Activated naive CD8-positive, alpha-beta T cell treated with anti-CD3 and anti-CD28 coated beads, Interleukin-2, amount 50 U/mL, for 16 hours (primary cell): ENCODE measurements around the gene DNAJC7.
"Not testable (repeated sequence)": the region's sequence is repeated elsewhere in the genome, so short reads cannot be mapped to it uniquely, and the experiment has no call there.

ENCODE experiments used
- DNase-seq: peaks from one replicate; pipeline ENCODE4 v3.0.0-alpha.2; 2020; ENCODE audit warnings: low read depth, low spot score

The DNAJC7 gene

DNA sequence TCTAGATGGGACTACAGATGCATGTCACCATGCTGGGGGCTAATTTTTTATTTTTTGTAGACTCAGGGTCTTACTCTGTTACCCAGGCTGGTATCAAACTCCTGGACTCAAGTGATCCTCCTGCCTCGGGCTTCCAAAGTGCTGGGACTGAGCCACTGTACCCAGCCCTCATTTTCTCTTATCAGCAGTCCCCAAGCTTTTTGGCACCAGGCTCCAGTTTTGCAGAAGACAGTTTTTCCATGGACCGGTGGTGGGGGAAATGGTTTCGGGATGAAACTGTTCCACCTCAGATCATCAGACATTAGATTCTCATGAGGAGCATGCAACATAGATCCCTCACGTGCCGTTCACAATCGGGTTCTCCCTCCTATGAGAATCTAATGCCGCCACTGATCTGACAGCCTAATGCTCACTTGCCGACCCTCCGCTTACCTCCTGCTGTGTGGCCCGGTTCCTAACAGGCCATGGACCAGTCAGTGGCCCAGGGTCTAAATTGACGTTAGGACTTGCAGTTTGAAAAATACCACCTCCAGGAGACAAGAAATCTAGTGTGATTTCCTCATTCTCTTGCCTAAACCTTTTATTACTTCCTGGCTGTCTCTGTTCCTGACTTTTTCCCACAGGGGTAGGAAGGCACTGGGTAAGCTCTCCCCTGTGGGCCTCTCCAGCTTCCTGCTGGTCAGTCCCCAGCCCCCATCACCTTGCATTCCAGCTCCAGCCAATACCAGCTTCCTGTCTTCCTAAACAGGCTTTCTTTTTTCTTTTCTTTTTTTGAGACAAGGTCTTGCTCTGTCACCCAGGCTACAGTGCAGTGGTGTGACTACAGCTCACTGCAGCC, 60.0 kb downstream of the DNAJC7 start:
- DNase-seq: no peak

DNA sequence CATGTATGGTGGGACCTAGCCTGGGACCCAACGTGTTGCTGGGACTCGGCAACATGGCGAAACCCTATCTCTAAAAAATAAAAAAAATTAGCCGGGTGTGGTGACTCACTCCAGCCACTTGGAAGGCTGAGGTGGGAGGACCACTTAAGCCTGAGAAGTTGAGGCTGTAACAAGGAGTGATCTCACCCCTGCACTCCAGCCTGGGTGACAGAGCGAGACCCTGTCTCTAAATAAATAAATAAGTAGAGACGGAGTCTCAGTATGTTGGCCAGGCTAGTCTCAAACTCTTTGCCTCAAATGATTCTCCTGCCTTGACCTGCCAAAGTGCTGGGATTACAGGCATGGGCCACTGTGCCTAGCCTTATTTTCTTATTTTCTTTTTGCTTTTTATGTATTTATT, 60.7 kb downstream of the DNAJC7 start:
- DNase-seq: no peak

DNA sequence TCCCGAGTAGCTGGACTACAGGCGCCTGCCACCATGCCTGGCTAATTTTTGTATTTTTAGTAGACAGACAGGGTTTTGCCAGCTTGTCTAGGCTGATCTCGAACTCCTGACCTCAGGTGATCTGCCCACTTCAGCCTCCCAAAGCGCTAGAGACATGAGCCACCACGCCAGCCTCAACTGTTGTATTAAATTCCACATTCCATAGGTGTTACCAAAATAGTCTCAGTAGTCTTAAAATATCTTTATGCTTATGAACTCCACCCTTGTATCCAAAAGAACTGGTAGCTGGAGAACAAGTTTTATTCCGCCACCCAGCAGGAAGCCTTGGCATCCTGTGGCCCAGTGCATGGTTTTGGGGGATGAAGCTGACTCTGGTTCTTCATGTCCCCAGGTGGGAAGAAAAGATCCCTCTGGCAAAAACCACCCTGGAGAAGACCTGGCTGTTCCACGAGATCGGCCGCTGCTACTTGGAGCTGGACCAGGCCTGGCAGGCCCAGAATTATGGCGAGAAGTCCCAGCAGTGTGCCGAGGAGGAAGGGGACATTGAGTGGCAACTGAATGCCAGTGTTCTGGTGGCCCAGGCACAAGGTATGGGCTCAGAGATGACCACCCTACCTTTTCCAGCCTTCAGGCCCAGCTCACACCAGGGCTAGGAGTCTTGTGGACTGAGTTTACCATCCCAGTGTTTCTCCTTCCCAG, 68.3 kb downstream of the DNAJC7 start:
- no peak for DNase-seq

DNA sequence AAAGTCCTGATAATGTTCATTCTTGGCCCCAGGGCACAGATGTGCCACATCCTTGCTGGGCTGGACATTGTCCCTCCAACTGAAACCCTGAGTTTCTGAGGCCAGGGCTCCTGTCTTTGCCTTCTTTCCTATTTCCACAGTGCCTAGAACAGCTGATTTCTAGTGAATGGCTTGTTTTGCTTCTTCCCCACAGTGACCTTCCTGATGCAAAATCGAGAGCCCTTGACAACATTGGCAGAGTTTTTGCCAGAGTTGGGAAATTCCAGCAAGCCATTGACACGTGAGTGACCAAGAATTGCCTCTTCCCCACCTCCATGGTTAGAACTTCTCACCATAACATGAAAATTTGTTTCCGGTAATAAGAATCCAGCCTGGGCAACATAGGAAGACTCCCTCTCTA, 72.3 kb downstream of the DNAJC7 start:
- no peak for DNase-seq

DNA sequence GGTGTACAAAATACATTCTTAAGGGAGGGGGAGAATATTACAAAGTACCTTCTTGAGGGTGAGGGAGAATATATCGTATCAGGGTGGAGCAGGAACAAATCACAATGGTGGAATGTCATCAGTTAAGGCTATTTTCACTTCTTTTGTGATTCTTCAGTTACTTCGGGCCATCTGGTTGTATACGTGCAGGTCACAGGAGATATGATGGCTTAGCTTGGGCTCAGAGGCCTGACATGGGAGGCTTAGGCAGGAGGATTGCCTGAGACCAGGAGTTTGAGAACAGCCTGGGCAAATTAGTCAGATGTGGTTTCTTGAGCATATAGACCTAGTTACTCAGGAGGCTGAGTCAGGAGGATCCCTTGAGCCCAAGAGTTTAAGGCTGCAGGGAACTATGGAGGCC, 73.7 kb downstream of the DNAJC7 start:
- DNase-seq: no peak

DNA sequence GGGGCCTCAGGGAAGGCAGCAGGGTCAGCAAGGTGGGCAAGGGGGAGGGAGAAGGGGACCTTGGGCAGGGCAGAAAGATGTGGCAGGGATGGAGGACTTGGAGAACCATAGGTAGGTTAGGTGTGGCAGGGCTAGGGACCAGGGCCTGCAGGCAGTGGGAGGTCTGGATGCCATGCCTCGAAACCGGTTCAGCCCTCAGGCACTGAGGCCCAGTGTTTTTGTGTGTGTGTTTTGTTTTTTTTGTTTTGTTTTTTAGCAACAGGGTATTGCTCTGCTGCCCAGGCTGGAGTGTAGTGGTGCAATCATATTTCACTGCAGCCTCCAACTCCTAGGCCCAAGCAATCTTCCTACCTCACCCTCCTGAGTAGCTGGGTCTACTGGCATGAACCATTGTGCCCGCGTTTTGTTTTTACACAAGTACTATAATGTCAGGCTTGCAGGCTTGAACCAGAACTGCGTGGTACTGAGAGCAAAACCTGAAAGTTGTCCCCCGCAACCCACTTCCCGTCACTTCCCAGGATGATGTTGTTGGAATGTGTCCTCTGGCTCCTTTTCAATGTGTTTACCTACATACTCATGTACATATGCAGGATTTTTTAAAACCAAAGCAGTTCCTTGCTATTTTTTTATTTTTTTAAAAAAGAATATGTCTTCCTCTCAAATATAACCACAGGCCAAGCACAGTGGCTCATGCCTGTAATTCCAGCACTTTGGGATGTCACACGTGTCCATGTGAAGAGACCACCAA, 74.4 kb downstream of the DNAJC7 start:
- DNase-seq: no peak

DNA sequence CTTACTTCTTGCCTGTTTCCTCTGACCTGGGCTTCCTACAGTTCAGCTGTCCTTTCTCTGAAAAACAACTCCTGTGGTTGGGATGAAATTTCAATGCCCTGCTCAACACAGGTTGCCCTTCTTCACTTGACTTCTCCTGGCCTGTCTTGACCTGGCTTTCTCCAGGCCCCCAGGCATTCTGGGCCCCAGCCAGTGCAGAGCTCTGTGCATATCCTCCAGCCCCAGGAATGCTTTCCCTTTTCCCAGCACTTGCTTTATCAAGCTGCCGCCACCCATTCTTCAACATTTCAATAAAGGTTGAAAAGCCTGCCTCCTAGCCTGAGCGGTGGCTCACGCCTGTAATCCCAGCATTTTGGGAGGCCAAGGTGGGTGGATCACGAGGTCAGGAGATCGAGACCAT, 76.1 kb downstream of the DNAJC7 start:
- no peak for DNase-seq

DNA sequence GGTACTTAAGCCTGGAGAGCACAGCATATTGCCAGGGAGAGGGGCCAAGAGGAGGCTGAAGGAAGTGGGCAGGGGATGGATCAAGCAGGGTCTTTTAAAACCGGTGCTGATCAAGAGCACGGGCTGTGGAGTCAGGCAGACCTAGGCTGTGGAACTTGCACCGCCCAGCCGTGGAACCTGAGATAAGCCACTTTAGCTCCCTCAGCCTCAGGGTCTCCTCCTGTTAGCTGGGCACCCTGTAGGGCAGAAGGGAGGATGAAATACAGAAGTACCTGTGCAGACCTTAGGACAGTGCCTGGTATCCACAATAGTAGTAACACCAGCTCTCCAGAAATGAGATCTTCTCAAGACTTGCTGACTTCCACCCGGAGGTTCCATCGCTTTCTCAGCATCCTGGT, 77.5 kb downstream of the DNAJC7 start:
- no peak for DNase-seq

DNA sequence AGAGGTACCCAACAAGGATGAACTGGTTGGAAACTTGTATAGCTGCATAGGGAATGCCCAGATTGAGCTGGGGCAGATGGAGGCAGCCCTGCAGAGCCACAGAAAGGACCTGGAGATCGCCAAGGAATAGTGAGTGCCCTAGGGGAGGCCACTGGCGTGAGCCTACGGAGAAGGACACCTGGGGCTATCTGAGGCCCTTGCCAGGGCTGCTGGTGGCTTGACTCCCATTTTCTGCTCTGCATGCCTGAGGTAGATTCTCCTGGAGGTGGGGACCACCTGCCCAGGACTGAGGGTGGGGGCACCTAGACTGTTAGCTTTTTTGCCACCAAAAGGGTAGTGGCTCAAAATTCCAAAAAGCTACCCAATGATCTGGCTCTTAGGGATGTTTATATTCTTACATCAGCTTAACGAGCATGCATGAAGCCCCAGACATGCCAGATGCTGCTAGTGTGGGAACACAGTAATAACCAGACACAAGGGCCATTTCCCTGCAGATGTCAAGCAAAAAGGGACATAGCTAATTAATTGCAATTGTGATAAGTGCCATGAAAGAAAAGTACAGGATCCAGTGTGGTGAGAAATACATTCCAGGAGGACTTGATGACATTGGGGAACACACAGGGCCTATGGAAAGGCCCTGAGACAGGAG, 78.1 kb downstream of the DNAJC7 start:
- DNase-seq: no peak

DNA sequence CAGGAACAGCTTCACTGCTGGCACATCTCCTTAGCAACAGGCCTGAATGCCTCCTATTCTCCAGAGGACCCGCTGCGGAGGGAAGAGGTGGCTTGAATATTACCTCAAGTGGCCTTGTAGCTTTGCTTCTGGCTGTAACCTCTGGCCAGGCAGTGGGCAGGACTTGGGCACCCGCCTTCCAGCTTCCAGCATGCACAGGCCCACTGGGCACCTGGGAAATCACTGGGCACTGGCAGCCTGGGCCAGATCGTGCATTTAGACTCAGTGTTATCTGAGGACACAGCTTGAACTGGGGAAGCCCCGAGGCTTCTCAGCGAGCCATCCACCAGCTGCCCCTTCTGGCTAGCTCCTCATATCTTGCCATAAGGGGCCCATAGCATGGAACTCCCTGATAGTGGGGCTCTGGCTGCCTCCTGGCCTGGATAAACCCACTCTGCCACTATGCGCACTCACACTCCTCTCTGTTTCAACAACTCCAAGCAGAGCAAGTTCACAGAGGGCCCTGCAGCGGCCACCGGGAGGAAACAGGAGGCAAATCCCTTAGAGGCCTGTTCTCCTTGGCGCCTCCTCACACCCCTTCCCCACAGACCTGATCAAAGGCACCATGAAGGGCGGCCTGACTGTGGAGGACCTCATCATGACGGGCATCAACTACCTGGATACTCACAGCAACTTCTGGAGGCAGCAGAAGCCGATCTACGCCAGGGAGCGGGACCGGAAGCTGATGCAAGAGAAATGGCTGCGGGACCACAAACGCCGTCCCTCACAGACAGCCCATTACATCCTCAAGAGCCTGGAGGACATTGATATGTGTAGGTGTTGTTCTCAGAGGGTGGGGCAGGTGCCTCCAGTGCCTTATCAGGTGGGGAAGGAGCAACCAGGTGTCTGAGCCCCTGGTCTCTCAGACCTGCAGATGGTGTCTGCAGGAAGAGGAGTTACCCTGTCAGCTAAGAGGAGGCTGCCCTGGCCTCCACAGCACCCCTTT, 79.0 kb downstream of the DNAJC7 start:
- no peak for DNase-seq

DNA sequence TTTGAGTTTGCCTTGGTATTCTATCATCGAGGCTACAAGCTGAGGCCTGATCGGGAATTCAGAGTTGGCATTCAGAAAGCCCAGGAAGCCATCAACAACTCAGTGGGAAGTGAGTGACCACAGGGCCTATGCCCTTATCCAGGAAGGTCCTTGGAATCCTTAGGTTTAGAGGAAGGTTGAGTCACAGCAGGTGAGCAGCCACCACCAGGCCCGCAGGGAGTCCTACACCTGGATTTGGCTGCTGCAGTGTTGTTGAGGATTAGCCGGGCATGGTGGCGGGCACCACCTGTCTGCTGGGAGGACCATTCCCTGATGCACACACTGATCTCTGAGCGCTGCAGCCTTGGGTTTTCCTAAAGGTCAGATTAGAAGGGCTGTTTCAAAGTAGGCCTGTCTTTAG, 81.6 kb downstream of the DNAJC7 start:
- DNase-seq: no peak

DNA sequence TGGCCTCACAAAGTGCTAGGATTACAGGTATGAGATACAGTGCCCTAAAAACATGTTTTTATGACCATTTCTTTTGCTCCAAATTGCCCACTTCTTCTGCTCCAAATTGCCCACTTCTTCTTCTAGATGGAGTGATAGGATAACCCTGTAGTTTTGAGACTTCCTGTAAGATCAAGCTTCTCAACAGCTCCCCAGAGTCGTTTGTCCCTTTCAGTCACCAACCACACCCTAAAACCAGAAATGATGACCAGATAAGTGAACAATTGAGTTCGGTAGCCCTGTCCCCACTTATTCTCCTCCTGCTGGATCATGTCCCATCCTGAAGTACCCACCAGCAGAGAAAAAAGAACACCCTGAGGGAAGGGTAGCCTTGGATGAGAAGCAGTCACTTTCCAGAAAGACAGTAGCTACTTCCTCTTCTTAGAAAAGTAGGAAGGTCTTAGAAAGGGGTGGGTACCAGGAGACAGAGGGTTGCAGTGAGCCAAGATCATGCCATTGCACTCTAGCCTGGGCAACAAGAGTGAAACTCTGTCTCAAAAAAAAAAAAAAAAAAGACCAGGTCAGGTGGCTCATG, 84.3 kb downstream of the DNAJC7 start:
- no peak for DNase-seq

DNA sequence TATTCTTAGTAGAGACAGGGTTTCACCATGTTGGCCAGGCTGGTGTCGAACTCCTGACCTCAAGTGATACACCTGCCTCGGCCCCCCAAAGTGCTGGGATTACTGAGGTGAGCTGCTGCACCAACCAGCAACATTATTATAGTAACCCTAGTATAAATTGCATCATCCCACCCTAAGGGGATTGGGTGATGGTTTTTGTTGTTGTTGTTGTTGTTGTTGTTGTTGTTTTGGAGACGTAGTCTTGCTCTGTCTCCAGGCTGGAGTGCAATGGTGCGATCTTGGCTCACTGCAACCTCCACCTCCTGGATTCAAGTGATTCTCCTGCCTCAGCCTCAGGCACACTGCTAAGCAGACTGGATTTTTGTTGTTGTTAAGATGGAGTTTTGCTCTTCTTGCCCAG, 85.5 kb downstream of the DNAJC7 start:
- DNase-seq: not testable (repeated sequence)

DNA sequence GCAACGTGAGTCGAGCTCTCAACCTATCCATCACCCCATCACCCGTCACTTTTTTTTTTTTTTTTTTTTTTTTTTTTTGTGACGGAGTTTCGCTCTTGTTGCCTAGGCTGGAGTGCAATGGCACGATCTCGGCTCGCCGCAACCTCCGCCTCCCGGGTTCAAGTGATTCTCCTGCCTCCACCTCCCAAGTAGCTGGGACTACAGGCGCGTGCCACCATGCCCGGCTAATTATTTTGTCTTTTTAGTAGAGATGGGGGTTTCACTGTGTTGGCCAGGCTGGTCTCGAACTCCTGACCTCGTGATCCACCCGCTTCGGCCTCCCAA, 86.4 kb downstream of the DNAJC7 start:
- DNase-seq: not testable (repeated sequence)

DNA sequence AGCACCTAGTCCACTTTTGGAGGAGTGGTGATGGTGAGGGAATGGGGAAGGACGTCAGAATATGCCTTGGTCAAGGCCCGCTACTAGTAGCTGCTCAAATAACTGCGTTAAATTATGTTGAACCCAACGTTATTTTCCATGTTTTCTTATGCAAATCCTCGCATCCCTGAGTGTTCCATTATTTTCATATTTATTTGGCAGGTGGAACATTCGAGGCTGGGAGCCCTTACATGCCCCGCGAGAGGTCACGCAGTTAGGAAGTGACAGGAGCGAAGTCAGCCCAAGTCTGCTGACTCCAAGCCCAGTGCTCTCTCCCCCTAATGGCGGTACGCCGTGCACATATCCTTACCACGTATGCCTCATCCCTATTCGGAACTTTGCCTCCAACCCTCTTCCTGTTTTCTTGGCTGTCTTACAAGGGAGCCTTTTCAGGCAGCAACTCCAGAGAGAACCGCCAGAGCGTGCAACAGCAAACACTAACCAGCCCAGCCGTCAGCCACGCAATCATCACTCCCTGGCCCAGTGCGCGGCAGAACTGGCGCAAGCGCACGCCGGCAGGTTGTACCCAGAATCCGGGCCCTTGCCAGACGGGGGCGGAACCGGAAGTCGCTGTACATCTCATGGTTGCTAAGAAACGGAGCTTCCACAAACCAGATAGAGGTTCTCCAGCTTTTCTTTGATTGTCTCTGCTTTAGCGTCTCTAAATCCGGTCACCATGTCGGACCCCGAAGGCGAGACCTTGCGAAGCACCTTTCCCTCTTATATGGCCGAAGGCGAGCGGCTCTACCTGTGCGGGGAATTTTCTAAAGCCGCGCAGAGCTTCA, 87.0 kb downstream of the DNAJC7 start, which contains the start of gene ODAD4:
ODAD4 (plus strand) TSS at position 609 of the 824 bp plus-strand sequence; CDS start at position 716, 107 bp downstream.
- DNase-seq: peak; percentile 87

DNA sequence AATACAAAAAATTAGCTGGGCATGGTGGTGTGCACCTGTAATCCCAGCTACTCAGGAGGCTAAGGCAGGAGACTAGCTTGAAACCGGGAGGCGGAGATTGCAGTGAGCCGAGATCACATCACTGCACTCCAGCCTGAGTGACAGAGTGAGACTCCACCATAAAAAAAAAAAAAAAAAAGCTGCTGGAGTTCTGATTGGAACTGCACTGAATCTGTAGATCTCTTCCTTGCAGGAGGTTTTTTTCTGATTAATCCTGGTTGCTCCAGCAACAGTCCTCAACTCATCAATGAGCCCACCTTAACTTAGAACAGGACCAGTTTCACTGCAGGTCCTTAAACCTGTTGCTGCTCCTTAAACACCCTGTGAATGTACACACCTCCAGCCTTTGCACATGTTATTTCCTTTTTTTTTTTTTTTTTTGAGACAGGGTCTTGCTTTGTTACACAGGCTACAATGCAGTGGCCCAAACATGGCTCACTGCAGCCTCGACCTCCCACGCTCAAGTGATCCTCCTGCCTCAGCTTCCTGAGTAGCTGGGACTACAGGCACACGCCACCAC, 88.5 kb downstream of the DNAJC7 start:
- no peak for DNase-seq
